Activated naive CD4-positive, alpha-beta T cell (primary cell): ENCODE data around the gene ABCA2.
A peak's percentile ranks its signal among the peaks of the same experiment; 100 is the strongest.

ENCODE experiments used
- DNase-seq, 4 experiments: peaks; one replicate each; lab custom pipeline; 2025; lab: John Stamatoyannopoulos, UW

ABCA2 gene

GRCh38 chr9:136997371-136997770 is 30.7 kb downstream of the ABCA2 start:
- DNase-seq = no peak

- peak in 2 of 4 experiments; percentile 17 to 47 for DNase-seq
Measured at GRCh38 chr9:136996361-136997292, 31.4 kb downstream of the ABCA2 start, which contains the start of gene CLIC3. Gene CLIC3 (minus strand): TSS chr9:136996568. CDS start chr9:136996543, 25 bp downstream.

- DNase-seq = no peak
Measured at GRCh38 chr9:136995772-136996311, 32.2 kb downstream of the ABCA2 start.

GRCh38 chr9:136995362-136995761 is 32.7 kb downstream of the ABCA2 start:
- DNase-seq = no peak

GRCh38 chr9:136994888-136995230 is 33.2 kb downstream of the ABCA2 start:
- no peak for DNase-seq

- DNase-seq = no peak
Measured at GRCh38 chr9:136994180-136994887, 33.7 kb downstream of the ABCA2 start.

GRCh38 chr9:136992819-136993369 is 35.1 kb downstream of the ABCA2 start:
- DNase-seq = no peak

GRCh38 chr9:136991993-136992818 is 35.8 kb downstream of the ABCA2 start, which contains the start of gene PAXX:
Gene PAXX (plus strand): TSS chr9:136992422. CDS start chr9:136992444, 22 bp downstream.
- DNase-seq = peak; percentile 81 to 95 (median 90)

GRCh38 chr9:136990242-136990911 is 37.7 kb downstream of the ABCA2 start:
- no peak for DNase-seq

GRCh38 chr9:136988872-136989271 is 39.2 kb downstream of the ABCA2 start:
- no peak for DNase-seq

GRCh38 chr9:136985853-136986252 is 42.2 kb downstream of the ABCA2 start:
- DNase-seq = no peak

- no peak for DNase-seq
Measured at GRCh38 chr9:136985027-136985602, 42.9 kb downstream of the ABCA2 start.

GRCh38 chr9:136984464-136985026 is 43.5 kb downstream of the ABCA2 start:
- DNase-seq = no peak

GRCh38 chr9:136983656-136984314 is 44.3 kb downstream of the ABCA2 start:
- no peak for DNase-seq

- DNase-seq = no peak
Measured at GRCh38 chr9:136983167-136983566, 44.9 kb downstream of the ABCA2 start.

GRCh38 chr9:136982232-136983051 is 45.6 kb downstream of the ABCA2 start, which contains the start of gene LCNL1:
Gene LCNL1 (plus strand): TSS chr9:136982993. CDS start chr9:136983587, 594 bp downstream.
- DNase-seq = no peak

- no peak for DNase-seq
Measured at GRCh38 chr9:136981588-136982231, 46.3 kb downstream of the ABCA2 start.
